ENCODE results near the gene ZNF672.

Gene ZNF672

DNA sequence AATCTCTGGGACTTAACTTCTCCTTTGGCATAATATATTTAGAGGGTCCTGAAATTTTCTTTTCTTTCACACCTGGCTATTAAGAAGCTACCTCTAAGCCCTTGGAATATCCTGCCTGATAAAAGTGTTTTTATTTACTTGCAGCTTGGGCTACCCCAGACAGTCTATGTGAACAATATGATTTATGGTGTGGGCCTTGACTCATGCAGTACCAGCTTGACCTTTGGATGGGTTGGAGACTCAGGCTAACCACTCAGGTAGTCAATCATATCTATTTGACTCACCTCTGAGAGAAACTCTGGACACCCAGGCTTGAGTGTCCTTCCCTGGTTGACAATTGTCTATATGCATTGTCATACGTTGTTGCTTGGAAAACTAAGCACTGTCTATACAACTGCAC lies 54.6 kb downstream of the ZNF672 start:
- TF ChIP-seq CTCF (conservative IDR thresholded peaks at IDR 0.05; ENCODE audit: low read length): no peak
- DNase-seq (ENCODE audit: low read depth): no peak

GRCh38 chr1:248894837-248895236 lies 56.8 kb downstream of the ZNF672 start:
- no peak for DNase-seq (ENCODE audit: low read depth)
- H3K4me3 ChIP-seq (ENCODE audit: low read length): no peak overlapping the region
- no peak for TF ChIP-seq CTCF (conservative IDR thresholded peaks at IDR 0.05; ENCODE audit: low read length)

More for the DNA sequence above, 54.6 kb downstream of the ZNF672 start:
- H3K4me3 ChIP-seq (ENCODE audit: low read length): no peak overlapping the region

- TF ChIP-seq CTCF (conservative IDR thresholded peaks at IDR 0.05; ENCODE audit: low read length): no peak
- H3K4me3 ChIP-seq (ENCODE audit: low read length): no peak overlapping the region
- no peak for DNase-seq (ENCODE audit: low read depth)
These were observed 59.7 kb downstream of the ZNF672 start for GRCh38 chr1:248897412-248898337.

All from AG10803 (cell line).